ENCODE results near the gene SLC5A6. TPM values are rescaled to one million over a fixed set of nuclear protein-coding genes. Genes with fewer than 3 reads are reported as not detected.

Gene SLC5A6
- total RNA-seq, 1 experiment from 2014 or later = 122 TPM

DNA sequence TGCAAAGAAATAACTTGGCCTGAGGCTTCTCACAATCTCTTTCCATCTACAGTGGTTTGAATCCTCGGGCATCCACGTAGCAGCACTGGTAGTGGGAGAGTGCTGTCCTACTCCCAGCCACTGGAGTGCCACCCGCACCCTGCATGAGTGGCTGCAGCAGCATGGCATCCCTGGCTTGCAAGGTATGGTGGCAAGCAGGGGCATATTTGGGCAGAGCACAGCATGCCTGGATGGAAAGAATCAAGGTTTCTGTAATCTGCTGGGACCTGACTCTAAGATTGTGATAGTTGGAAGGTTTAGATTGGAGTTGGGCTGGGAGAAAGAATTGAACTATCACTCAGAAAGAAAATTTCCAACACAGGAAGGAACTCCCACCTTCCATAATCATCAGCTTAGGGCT is 9.1 kb upstream of the SLC5A6 start:
- Histone ChIP-seq H2BK120ac (ENCODE audit: low read depth, low read length, poor library complexity, severe bottlenecking) (no peak overlapping the region), H3K4ac (ENCODE audit: low read depth, low read length) (no peak overlapping the region), H3K14ac (ENCODE audit: insufficient read depth, low read length) (no peak overlapping the region), H2BK20ac (ENCODE audit: low read depth, low read length, poor library complexity, severe bottlenecking) (no peak overlapping the region), H2BK12ac (ENCODE audit: insufficient read length, low read depth, low read length) (no peak overlapping the region), H3K23ac (ENCODE audit: insufficient read length, low read depth, low read length) (no peak overlapping the region), H3K23me2 (ENCODE audit: insufficient read length, low read depth, low read length, poor library complexity, severe bottlenecking) (peaks cover 9% of the 10 kb centered on the region), H3K9me3 (ENCODE audit: control insufficient read depth, low read depth, low read length) (no peaks in the 10 kb centered on the region), H4K8ac (replicated peaks; ENCODE audit: insufficient read length, low read depth, low read length) (no peak overlapping the region), H3K27me3 (ENCODE audit: insufficient read depth, low read length) (no peaks in the 10 kb centered on the region), H3K27ac (ENCODE audit: insufficient read length, low read depth, low read length) (no peak overlapping the region), H3K9ac (ENCODE audit: extremely low read depth, insufficient read length, low read length) (no peak overlapping the region), H3K4me2 (ENCODE audit: insufficient read depth, insufficient read length, low read length) (no peak overlapping the region), H3K79me1 (ENCODE audit: insufficient read depth, low read depth, low read length, poor library complexity, severe bottlenecking) (no peaks in the 10 kb centered on the region), H2BK15ac (ENCODE audit: low read depth, low read length) (no peak overlapping the region), H2AFZ (ENCODE audit: low read length) (no peak overlapping the region), H4K5ac (ENCODE audit: insufficient read length, low read depth, low read length) (no peak overlapping the region), H3K18ac (ENCODE audit: insufficient read length, low read depth, low read length) (no peak overlapping the region), H4K91ac (ENCODE audit: insufficient read length, low read depth, low read length) (no peak overlapping the region), H3K79me2 (ENCODE audit: insufficient read depth, low read length) (peaks cover 12% of the 10 kb centered on the region; the same call in 1 of the 2 replicates), H4K20me1 (ENCODE audit: control insufficient read depth, insufficient read depth, insufficient read length) (no peaks in the 10 kb centered on the region), H3T11ph (ENCODE audit: low read length) (no peak overlapping the region), H2BK5ac (ENCODE audit: insufficient read length, low read length) (no peak overlapping the region), H2AK5ac (ENCODE audit: insufficient read length, low read length) (no peak overlapping the region), H3K56ac (ENCODE audit: insufficient read length, low read depth, low read length) (no peak overlapping the region), H3K4me1 (ENCODE audit: insufficient read depth, low read length) (peaks cover 4% of the 10 kb centered on the region; the same call in 1 of the 2 replicates)
- no peak for DNase-seq
- H3K9me3 Mint-ChIP-seq = peaks cover 0 to 1% of the 10 kb centered on the region in 2 experiments; a peak in 1 of 5 replicates
- H3K27me3 Mint-ChIP-seq (ENCODE audit: low read depth) = no peaks in the 10 kb centered on the region
- no peak overlapping the region; a peak in 1 of 5 replicates for H3K4me3 Mint-ChIP-seq
- H3K36me3 Mint-ChIP-seq (ENCODE audit: insufficient read depth in 1 of 3, low read depth in 3 of 3) = peaks cover 64 to 90% (median 85%) of the 10 kb centered on the region in 3 experiments
- H3K27ac Mint-ChIP-seq = peak overlapping the region in 1 of 3 experiments; percentile 78; a peak in 1 of 7 replicates
- no CpG with 5 or more reads among the region's 3 CpGs for WGBS (ENCODE audit: extremely low coverage, insufficient read length, low lambda C conversion rate)
- H3K4me1 Mint-ChIP-seq = peaks cover 21 to 24% of the 10 kb centered on the region in 2 experiments
- TF ChIP-seq, protein P1, sequence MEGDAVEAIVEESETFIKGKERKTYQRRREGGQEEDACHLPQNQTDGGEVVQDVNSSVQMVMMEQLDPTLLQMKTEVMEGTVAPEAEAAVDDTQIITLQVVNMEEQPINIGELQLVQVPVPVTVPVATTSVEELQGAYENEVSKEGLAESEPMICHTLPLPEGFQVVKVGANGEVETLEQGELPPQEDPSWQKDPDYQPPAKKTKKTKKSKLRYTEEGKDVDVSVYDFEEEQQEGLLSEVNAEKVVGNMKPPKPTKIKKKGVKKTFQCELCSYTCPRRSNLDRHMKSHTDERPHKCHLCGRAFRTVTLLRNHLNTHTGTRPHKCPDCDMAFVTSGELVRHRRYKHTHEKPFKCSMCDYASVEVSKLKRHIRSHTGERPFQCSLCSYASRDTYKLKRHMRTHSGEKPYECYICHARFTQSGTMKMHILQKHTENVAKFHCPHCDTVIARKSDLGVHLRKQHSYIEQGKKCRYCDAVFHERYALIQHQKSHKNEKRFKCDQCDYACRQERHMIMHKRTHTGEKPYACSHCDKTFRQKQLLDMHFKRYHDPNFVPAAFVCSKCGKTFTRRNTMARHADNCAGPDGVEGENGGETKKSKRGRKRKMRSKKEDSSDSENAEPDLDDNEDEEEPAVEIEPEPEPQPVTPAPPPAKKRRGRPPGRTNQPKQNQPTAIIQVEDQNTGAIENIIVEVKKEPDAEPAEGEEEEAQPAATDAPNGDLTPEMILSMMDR (conservative IDR thresholded peaks at IDR 0.05) = no peak
